Breast epithelium (tissue), 3 donors: ENCODE results near the gene NSD2.

ENCODE experiments used
- CTCF ChIP-seq, 3 donors: fragments of 450-650 bp; IDR thresholded peaks; one replicate each; pipeline ENCODE4 v1.5.1; 2016 to 2017; ENCODE audit warnings: antibody characterized with exemption in 3 of 3, mild to moderate bottlenecking in 3 of 3, moderate library complexity in 3 of 3
- POLR2A ChIP-seq: fragments of 450-650 bp; IDR thresholded peaks from one replicate; pipeline ENCODE4 v1.6.1; 2016; ENCODE audit warnings: antibody characterized with exemption, mild to moderate bottlenecking, moderate library complexity
- POLR2AphosphoS5 ChIP-seq, 3 donors: sonication (generic); formaldehyde crosslinking; IDR thresholded peaks; one replicate each; pipeline ENCODE4 v1.6.1; 2017; ENCODE audit warnings: antibody characterized with exemption in 3 of 3

GRCh38 chr4:1982124-1983052 lies 111.2 kb downstream of the NSD2 start:
- TF ChIP-seq CTCF (IDR thresholded peaks at IDR 0.05) = no peak
- no peak for TF ChIP-seq POLR2A
- no peak for TF ChIP-seq POLR2AphosphoS5 (IDR thresholded peaks at IDR 0.05)
